HG02642 (cell line): Measurements from ENCODE around the gene P3H3.
"Not testable (repeated sequence)": the region's sequence is repeated elsewhere in the genome, so short reads cannot be mapped to it uniquely, and the experiment has no call there.

Experiments
- ATAC-seq: cut with Tn5 transposase; IDR thresholded peaks from one replicate; pipeline ENCODE4 v1.9.1; 2021; ENCODE audit warnings: mild to moderate bottlenecking; ENCODE audit not compliant: unreplicated experiment, poor library complexity

The P3H3 gene

GRCh38 chr12:6863033-6863432, 34.8 kb downstream of the P3H3 start:
- ATAC-seq, result no peak

DNA sequence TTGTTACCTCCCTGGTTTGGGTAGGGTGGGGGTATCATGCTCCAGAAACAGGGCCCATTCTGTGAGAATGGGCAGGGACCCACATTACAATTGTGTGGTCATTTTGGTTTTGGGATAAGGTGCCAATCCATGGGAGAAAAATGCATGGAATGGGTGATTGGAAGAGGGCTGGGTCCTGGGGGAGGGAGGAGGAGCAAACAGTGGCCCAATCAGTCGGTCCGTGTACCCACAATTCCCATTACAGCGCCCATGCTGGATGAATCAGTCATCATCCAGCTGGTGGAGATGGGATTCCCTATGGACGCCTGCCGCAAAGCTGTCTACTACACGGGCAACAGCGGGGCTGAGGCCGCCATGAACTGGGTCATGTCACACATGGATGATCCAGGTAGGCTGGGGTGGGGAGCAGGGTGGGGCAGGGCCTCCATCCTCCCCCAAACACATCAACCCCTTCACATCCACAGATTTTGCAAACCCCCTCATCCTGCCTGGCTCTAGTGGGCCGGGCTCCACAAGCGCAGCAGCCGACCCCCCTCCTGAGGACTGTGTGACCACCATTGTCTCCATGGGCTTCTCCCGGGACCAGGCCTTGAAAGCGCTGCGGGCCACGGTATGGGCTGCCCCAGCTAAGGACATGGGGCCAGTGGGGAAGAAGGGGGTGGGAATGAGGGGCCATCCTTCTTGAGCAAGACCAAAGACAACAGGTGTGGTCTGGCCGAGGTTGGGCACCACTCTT, 35.5 kb downstream of the P3H3 start:
- no peak for ATAC-seq

DNA sequence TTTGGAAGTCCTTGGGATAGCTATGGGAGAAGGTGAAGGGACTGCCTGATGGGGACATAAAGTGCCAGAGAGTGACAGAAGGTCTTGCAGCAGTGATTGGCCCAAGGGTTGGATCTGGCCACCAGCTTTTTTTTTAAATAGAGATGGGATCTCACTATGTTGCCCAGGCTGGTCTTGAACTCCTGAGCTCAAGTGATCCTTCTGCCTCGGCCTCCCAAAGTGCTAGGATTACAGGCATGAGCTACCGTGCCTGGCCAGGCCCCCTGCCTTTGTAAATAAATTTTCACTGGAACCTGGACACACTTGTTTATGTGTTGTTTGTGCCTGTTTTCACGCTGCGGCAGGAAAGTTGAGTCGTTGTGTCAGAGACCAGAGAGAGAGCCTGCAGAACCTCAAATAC, 37.1 kb downstream of the P3H3 start:
- not testable (repeated sequence) for ATAC-seq

DNA sequence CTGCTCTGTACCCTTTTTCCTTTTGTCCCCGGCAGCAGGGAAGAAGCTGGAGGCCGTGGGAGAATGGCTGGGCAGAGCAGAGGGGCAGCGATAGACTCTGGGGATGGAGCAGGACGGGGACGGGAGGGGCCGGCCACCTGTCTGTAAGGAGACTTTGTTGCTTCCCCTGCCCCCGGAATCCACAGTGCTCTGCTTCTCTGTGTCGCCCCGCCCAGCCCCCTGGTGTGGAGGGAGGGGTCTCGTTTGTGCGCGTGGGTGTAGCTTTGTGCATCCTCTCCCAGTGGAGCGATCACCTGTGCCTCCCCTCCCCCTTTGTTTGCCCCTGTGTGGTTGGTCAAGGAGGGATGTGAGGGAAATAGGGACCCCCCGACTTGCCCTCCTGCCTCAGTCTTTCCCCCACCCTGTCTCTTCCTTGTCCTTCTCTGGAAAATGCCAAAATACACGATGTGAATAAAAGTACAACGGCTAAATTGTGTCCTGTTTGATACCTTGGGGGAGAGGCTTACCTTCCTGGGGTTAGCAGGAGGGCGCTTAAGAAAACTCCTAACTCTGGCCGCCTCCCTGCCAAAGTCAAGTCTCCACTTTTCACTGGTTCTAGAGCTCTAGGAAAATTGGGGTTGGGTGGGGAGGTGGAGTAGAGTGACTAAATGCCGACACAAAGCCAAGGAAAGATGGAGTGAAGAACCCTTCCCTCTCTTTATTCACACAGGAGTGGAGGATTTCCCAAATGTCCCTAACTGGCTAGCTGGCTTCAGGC, 38.1 kb downstream of the P3H3 start:
- no peak for ATAC-seq

GRCh38 chr12:6866920-6867412, 38.8 kb downstream of the P3H3 start:
- ATAC-seq, result peak; percentile 3

GRCh38 chr12:6867413-6868210, 39.4 kb downstream of the P3H3 start, which contains the start of gene TPI1:
TSS of gene TPI1 (plus strand) at chr12:6867531. CDS start at chr12:6867567, 36 bp downstream.
- ATAC-seq, result peak; percentile 69

- no peak for ATAC-seq
Measured at GRCh38 chr12:6868211-6869048, 40.2 kb downstream of the P3H3 start.

- ATAC-seq, result no peak
Measured at GRCh38 chr12:6869049-6870021, 41.1 kb downstream of the P3H3 start.

- ATAC-seq, result not testable (repeated sequence)
Measured at GRCh38 chr12:6870304-6870703, 42.1 kb downstream of the P3H3 start.

GRCh38 chr12:6871052-6871957, 43.1 kb downstream of the P3H3 start:
- no peak for ATAC-seq

DNA sequence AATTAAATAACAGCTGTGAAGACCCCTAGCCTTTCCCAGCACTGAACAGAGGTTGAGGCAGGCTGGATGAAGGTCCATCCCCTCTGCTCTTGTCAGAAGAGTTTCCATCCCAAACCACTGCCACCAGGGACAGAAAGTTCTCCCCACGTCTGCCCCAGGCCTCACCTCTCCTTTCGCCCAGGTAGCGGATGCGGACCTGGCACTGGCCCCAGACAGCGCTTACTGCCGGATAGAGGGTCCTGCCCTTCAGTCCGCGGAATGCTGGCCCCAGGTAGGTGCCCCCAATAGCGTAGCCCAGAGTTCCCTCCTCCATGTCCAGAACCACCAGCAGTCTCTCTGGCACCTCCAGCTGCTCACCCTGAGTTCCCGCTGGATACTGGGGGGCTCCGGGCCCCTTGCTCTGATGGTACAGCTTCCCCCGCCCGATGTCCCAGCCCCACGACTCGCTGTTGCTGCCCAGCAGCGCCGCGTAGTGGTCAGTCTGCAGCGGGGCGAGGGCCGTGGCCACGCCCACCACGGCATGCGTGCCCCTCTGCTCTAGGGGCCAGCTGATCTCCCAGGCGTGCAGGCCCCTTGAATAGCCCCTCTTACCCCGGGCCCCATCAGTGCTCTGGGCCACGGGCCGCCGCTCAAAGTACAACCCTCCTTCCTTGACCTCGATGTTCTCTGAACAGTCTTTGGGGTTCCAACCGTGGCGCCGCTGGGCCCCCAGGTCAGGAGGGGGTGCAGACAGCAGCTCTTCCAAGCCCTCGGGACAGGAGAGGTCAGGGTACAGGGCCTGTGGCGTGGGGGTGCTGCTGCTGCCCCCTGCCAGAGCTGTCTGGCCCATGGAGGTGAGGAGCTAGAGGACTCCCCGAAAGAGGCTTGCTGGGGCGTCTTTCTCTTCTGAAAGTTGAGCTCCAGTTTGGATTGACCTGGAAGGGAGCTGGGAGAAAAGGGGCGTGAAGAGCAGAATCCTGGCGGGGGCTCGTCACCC, 44.2 kb downstream of the P3H3 start:
- peak; percentile 38 for ATAC-seq

DNA sequence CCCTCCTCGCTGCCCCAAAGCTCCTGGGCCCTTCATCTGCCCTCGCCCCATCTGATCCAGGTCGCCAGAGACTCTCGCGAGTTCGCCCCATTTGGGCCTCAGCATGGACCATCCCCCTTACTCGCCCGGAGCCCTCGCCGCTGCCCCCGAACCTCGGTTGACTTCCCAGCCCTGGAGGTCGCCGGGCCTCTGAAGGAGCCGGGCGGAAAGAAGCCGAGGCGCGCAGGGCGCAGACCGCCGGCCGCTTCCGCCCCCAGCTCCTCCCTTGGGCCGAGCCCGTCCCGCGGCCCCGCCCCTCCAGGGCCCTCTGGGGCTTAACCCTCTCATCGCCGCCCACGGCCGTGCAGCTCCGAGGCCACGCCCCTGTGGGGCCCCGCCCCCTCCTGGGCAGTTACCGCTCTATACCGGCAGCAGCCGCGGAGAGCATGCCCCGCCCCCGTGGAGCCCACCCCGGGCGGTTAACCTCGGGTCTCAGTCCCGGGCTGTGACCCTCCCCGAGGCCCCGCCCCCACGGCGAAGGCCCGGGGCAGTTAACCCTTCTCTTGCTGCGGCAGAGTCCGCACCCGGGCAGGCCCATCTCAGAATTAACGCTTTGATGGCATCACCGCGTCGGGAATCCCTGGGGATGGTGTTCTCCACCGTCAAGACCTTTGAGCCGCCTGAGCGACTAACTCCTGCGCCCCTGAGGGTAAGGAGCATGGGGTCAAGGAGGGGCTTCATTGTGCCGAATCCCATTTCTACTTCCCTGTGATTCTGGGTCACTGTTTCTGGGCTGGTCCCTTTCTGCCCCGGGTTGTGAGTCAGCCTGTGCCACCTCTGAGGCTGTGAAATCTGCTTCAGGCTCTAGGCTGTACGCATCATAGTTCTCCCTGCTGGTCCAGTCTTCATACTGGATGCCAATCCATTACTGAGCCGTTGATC, 45.1 kb downstream of the P3H3 start, which contains the start of gene SPSB2:
Gene SPSB2, minus strand, starts transcription at position 210 of the 921 bp plus-strand sequence. CDS start 402 bp downstream, outside the sequence.
- ATAC-seq, result peak; percentile 79

GRCh38 chr12:6874015-6874368, 45.8 kb downstream of the P3H3 start:
- not testable (repeated sequence) for ATAC-seq

DNA sequence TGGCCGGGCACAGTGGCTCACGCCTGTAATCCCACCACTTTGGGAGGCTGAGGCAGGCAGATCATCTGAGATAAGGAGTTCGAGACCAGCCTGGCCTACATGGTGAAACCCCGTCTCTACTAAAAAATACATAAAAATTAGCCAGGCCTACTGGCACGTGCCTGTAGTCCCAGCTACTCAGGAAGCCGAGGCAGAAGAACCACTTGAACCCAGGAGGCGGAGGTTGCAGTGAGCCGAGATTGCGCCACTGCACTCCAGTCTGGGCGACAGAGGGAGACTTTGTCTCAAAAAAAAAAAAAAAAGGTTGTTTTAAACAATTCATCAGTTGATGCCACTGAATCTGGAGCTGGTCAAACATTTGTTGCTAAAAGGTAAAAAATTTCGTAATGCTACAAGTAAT, 51.6 kb downstream of the P3H3 start:
- not testable (repeated sequence) for ATAC-seq

- ATAC-seq, result no peak
Measured at GRCh38 chr12:6883252-6883651, 55.0 kb downstream of the P3H3 start.
